GM12878 (cell line): ENCODE data around the gene COL4A2. TPM values are rescaled to one million over a fixed set of nuclear protein-coding genes. Genes with fewer than 3 reads are reported as not detected.

Source experiments
- ATAC-seq: fragments of 200-7000 bp; cut with Tn5 transposase; 3 replicates; pipeline ENCODE4 v1.9.1; 2020; ENCODE audit warnings: mild to moderate bottlenecking, moderate library complexity
- BruUV-seq: library from RNA; stranded (reverse); fragments of 400-500 nt; replicated peaks from 2 replicates; lab custom pipeline; 2021; lab: Mats Ljungman, UMichigan
- CTCF ChIA-PET: fragments of 300-600 bp; sonication (Branson Sonifier 250); formaldehyde crosslinking; extraction: SDS; loops from one replicate; lab custom pipeline; 2021; ENCODE audit warnings: inconsistent platforms; lab: Yijun Ruan, JAX
- POLR2A ChIA-PET: fragments of 350-600 bp; formaldehyde crosslinking; extraction: SDS; loops from one replicate; lab custom pipeline; 2021; ENCODE audit warnings: inconsistent platforms; lab: Charles Lee
- RAD21 ChIA-PET: fragments of 300-600 bp; sonication (Branson Sonifier 250); formaldehyde crosslinking; loops from one replicate; lab custom pipeline; 2023; ENCODE audit warnings: antibody characterized with exemption; ENCODE audit not compliant: unreplicated experiment; lab: Charles Lee
- SMC1A ChIA-PET: fragments of 300-600 bp; sonication (Branson Sonifier 250); formaldehyde crosslinking; loops from one replicate; lab custom pipeline; 2023; ENCODE audit not compliant: unreplicated experiment, uncharacterized antibody; lab: Charles Lee
- DNase-seq: peaks from one replicate; pipeline ENCODE4 v3.0.0-alpha.2; 2011; ENCODE audit warnings: low read depth, low spot score
- FAIRE-seq: peaks from 3 replicates; lab custom pipeline; 2011; peaks lifted over from hg19 to GRCh38; lab: Jason Lieb, UNC
- H2AFZ ChIP-seq: 2 replicates; pipeline ENCODE4 v1.6.0; 2011; ENCODE audit warnings: low read depth, low read length, control low read depth; ENCODE audit not compliant: control insufficient read depth
- H3K27ac ChIP-seq: 2 replicates; pipeline ENCODE4 v1.5.1; 2011; ENCODE audit warnings: control low read depth; ENCODE audit not compliant: control insufficient read depth, insufficient read depth
- H3K27me3 ChIP-seq, 2 experiments: replicated peaks in 1 of 2; 2 replicates each; pipeline versions ENCODE4 v1.6.0 to v1.6.1; 2011; ENCODE audit warnings: low read length in 1 of 2; ENCODE audit not compliant: control insufficient read depth in 2 of 2, insufficient read depth in 2 of 2
- H3K36me3 ChIP-seq, 2 experiments: 2 replicates each; pipeline ENCODE4 v1.5.1; 2011; ENCODE audit warnings: low read length in 1 of 2; ENCODE audit not compliant: control insufficient read depth in 2 of 2, insufficient read depth in 2 of 2
- H3K4me1 ChIP-seq: 2 replicates; pipeline ENCODE4 v1.6.1; 2011; ENCODE audit warnings: mild to moderate bottlenecking, low read length, moderate library complexity, mixed read lengths; ENCODE audit not compliant: control insufficient read depth, insufficient read depth
- H3K4me2 ChIP-seq: 2 replicates; pipeline ENCODE4 v1.6.0; 2011; ENCODE audit warnings: control low read depth; ENCODE audit not compliant: control insufficient read depth, insufficient read depth
- H3K4me3 ChIP-seq: fragments of 200-600 bp; sonication (generic); 2 replicates; pipeline ENCODE4 v1.5.1; 2016
- H3K79me2 ChIP-seq: 2 replicates; pipeline ENCODE4 v1.6.0; 2011; ENCODE audit warnings: low read length; ENCODE audit not compliant: control insufficient read depth, insufficient read depth
- H3K9ac ChIP-seq: 2 replicates; pipeline ENCODE4 v1.8.0; 2011; ENCODE audit warnings: low read length, control low read depth, mixed read lengths; ENCODE audit not compliant: control insufficient read depth, insufficient read depth
- H3K9me3 ChIP-seq: replicated peaks from 3 replicates; pipeline ENCODE4 v1.5.1; 2011; ENCODE audit warnings: mild to moderate bottlenecking, low read length; ENCODE audit not compliant: control insufficient read depth, insufficient read depth
- H4K20me1 ChIP-seq: 2 replicates; pipeline ENCODE4 v1.6.0; 2011; ENCODE audit not compliant: control insufficient read depth, insufficient read depth
- CHD1 ChIP-seq: IDR thresholded peaks from 2 replicates; pipeline ENCODE4 v1.6.1; 2012; ENCODE audit warnings: low read depth, low read length, improper control_type of control experiment
- CREB1 ChIP-seq: IDR thresholded peaks from 2 replicates; pipeline ENCODE4 v1.6.1; 2012; ENCODE audit warnings: low read depth, mild to moderate bottlenecking, inconsistent platforms
- GABPA ChIP-seq: IDR thresholded peaks from 2 replicates; pipeline ENCODE4 v1.6.1; 2014; ENCODE audit warnings: antibody characterized with exemption, low read depth, mild to moderate bottlenecking, inconsistent platforms
- IKZF2 ChIP-seq, 2 experiments: fragments of 450-650 bp; IDR thresholded peaks; 2 replicates each; pipeline ENCODE4 v1.6.1; 2017; ENCODE audit warnings: mild to moderate bottlenecking in 2 of 2, moderate library complexity in 2 of 2
- IRF3 ChIP-seq: fragments of 450-650 bp; IDR thresholded peaks from 2 replicates; pipeline ENCODE4 v1.6.1; 2014; ENCODE audit warnings: mild to moderate bottlenecking
- MEF2A ChIP-seq: IDR thresholded peaks from 2 replicates; pipeline ENCODE4 v1.6.1; 2011; ENCODE audit warnings: low read depth, mild to moderate bottlenecking, low read length, moderate library complexity; ENCODE audit not compliant: insufficient read depth
- MYB ChIP-seq: fragments of 150-350 bp; IDR thresholded peaks from 2 replicates; pipeline ENCODE4 v1.6.1; 2014; ENCODE audit warnings: mild to moderate bottlenecking, low read depth, low read length, borderline replicate concordance
- NFYB ChIP-seq: IDR thresholded peaks from 2 replicates; pipeline ENCODE4 v1.6.1; 2011; ENCODE audit warnings: low read depth, mild to moderate bottlenecking, low read length, improper control_type of control experiment, moderate library complexity; ENCODE audit not compliant: insufficient read depth
- PAX8 ChIP-seq: fragments of 450-650 bp; IDR thresholded peaks from 2 replicates; pipeline ENCODE4 v1.6.1; 2017; ENCODE audit warnings: mild to moderate bottlenecking, moderate library complexity
- RBBP5 ChIP-seq: fragments of 200-600 bp; sonication (generic); conservative IDR thresholded peaks from 2 replicates; pipeline ENCODE4 v1.6.1; 2016
- RELA ChIP-seq: fragments of 450-650 bp; IDR thresholded peaks from 2 replicates; pipeline ENCODE4 v1.8.0; 2014; ENCODE audit warnings: borderline replicate concordance; ENCODE audit not compliant: partially characterized antibody
- RUNX3 ChIP-seq: IDR thresholded peaks from 2 replicates; pipeline ENCODE4 v1.6.1; 2012; ENCODE audit warnings: low read length, inconsistent platforms
- SMAD1 ChIP-seq: fragments of 450-650 bp; IDR thresholded peaks from 2 replicates; pipeline ENCODE4 v1.6.1; 2018; ENCODE audit warnings: mild to moderate bottlenecking, low read depth; ENCODE audit not compliant: partially characterized antibody
- SMC3 ChIP-seq: IDR thresholded peaks from 2 replicates; pipeline ENCODE4 v1.6.1; 2011; ENCODE audit warnings: low read length, improper control_type of control experiment, borderline replicate concordance
- STAT3 ChIP-seq: IDR thresholded peaks from 2 replicates; pipeline ENCODE4 v1.6.1; 2011; ENCODE audit warnings: low read depth, low read length, improper control_type of control experiment
- SUZ12 ChIP-seq: fragments of 200-600 bp; sonication (generic); IDR thresholded peaks from one replicate; pipeline ENCODE4 v1.6.1; 2018; ENCODE audit warnings: antibody characterized with exemption, mild to moderate bottlenecking; ENCODE audit not compliant: unreplicated experiment
- TAF1 ChIP-seq: IDR thresholded peaks from 2 replicates; pipeline ENCODE4 v1.6.1; 2011; ENCODE audit warnings: mild to moderate bottlenecking, low read depth, low read length, borderline replicate concordance
- TCF3 ChIP-seq: IDR thresholded peaks from 2 replicates; pipeline ENCODE4 v1.6.1; 2012; ENCODE audit warnings: low read depth, mild to moderate bottlenecking, low read length, borderline replicate concordance; ENCODE audit not compliant: insufficient read depth
- TCF7 ChIP-seq: IDR thresholded peaks from 2 replicates; pipeline ENCODE4 v1.6.1; 2014; ENCODE audit warnings: antibody characterized with exemption, borderline replicate concordance
- ZNF274 ChIP-seq: IDR thresholded peaks from one replicate; pipeline ENCODE4 v1.8.0; 2011; ENCODE audit not compliant: insufficient read length, insufficient read depth
- WGBS: methylation state at CpG from one replicate; pipeline ENCODE4 v1.1.6; 2016; ENCODE audit warnings: low lambda C conversion rate; ENCODE audit not compliant: insufficient replicate concordance, insufficient coverage; ENCODE audit errors: missing lambda C conversion rate; 5-methylcytosine and 5-hydroxymethylcytosine counted together
- in situ Hi-C: fragments of 300-500 bp; cut with MboI; formaldehyde crosslinking; loops from 9 replicates; pipeline ENCODE4 v1.14.3; 2018; ENCODE audit warnings: mixed read lengths
- intact Hi-C: fragments of 100-400 bp; cut with micrococcal nuclease; formaldehyde crosslinking; loops from one replicate; pipeline ENCODE4 v1.14.2; 2022; ENCODE audit not compliant: unreplicated experiment
- polyA plus RNA-seq, 11 experiments: library from polyadenylated mRNA; depleted of rRNA in 4 of 11; unstranded in 6 of 11; stranded (reverse) in 5 of 11; fragments of >200 nt; fragmentation: Nextera tagmentation in 4 of 11; fragmentation: Illumina TruSeq in 1 of 11; extraction: Ambion mirVana in 4 of 11; extraction: Trizol in 1 of 11; gene quantifications; 1 replicate in 1 of 11; 2 replicates in 10 of 11; pipeline versions ENCODE4 v1.2.1 to v1.2.3, GENCODE V29; 2011 to 2016; ENCODE audit warnings: inconsistent platforms in 2 of 11, missing spikeins in 2 of 11, low read depth in 1 of 11
- total RNA-seq, 4 experiments: library from RNA; depleted of rRNA in 3 of 4; stranded (reverse); fragments of >200 nt in 3 of 4; fragmentation: Illumina TruSeq in 1 of 4; extraction: Trizol in 1 of 4; gene quantifications; 2 replicates each; pipeline versions ENCODE4 v1.2.1 to v1.2.3, GENCODE V29; 2013 to 2021

The COL4A2 gene
- total and polyA plus RNA-seq, 10 of the 15 experiments (the other 5 are each of a cell fraction or from before 2014, with no cell fraction given): 0.16 to 1.6 (median 0.62) TPM; not detected in 3

DNA sequence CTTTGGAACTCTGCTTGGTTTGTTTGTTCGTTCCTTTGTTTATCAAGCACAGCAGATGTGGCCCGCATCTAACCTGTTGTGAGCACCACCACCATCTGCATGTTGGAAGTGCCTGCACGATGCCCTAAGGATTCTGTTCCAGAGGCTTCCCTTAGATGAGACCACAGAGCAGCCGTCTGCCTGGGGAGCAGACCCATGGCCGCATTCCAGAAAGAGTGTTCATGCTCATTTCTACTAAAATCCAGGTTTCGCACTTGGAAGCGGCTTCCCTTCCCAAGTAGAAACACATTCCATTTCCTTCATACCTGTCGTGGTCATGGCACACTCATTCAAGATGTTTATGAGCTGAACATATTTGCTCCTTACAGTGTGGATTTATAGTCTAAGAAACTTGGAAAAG is 27.2 kb downstream of the COL4A2 start:
- Histone ChIP-seq H3K4me3 (no peak overlapping the region), H3K4me2 (no peak overlapping the region), H3K79me2 (no peaks in the 10 kb centered on the region), H4K20me1 (no peaks in the 10 kb centered on the region), H3K36me3 (no peaks in the 10 kb centered on the region), H3K27me3 (no peaks in the 10 kb centered on the region; a peak in 1 of 4 replicates), H3K9ac (no peak overlapping the region), H3K27ac (no peak overlapping the region), H2AFZ (no peak overlapping the region)
- ChIA-PET SMC1A (no interaction called here), RAD21 (no interaction called here), CTCF (no interaction called here), POLR2A (no interaction called here)
- no peak for DNase-seq
- intact Hi-C loops: no loop called here
- FAIRE-seq: no peak
- 45% methylated on average over 8 of the region's 8 CpGs for WGBS
- no TSS peak for BruUV-seq
- TF ChIP-seq SMAD1: no peak
- TF ChIP-seq TAF1: no peak
- no peak for TF ChIP-seq TCF3
- TF ChIP-seq MYB: no peak
- no peak for TF ChIP-seq SMC3
- TF ChIP-seq, all 136 proteins: peak for 0
- ATAC-seq: no peak
- H3K9me3 ChIP-seq: peaks cover 5% of the 10 kb centered on the region; the same call in 2 of the 3 replicates
- in situ Hi-C loops: no loop called here
- H3K4me1 ChIP-seq: no peaks in the 10 kb centered on the region

- Histone ChIP-seq H3K4me1 (no peaks in the 10 kb centered on the region), H3K4me2 (no peak overlapping the region), H4K20me1 (no peaks in the 10 kb centered on the region), H3K36me3 (no peaks in the 10 kb centered on the region), H3K4me3 (no peak overlapping the region), H3K9ac (no peak overlapping the region), H2AFZ (no peak overlapping the region), H3K79me2 (no peaks in the 10 kb centered on the region), H3K27me3 (no peaks in the 10 kb centered on the region; a peak in 1 of 4 replicates), H3K27ac (no peak overlapping the region), H3K9me3 (peaks cover 5% of the 10 kb centered on the region; the same call in 2 of the 3 replicates)
- ATAC-seq (no peak), DNase-seq (no peak), FAIRE-seq (no peak)
- ChIA-PET RAD21 (no interaction called here), POLR2A (no interaction called here), SMC1A (no interaction called here), CTCF (no interaction called here)
- WGBS: 31% methylated on average over 11 of the region's 11 CpGs
- no TSS peak for BruUV-seq
- in situ Hi-C loops: no loop called here
- intact Hi-C loops: no loop called here
- TF ChIP-seq NFYB (no peak), GABPA (no peak), ZNF274 (no peak), MEF2A (no peak), SUZ12 (no peak), TCF7 (no peak), RUNX3 (no peak), IRF3 (no peak), PAX8 (no peak), IKZF2 (IDR thresholded peaks at IDR 0.05) (no peak), CREB1 (no peak), STAT3 (no peak), TCF3 (no peak), CHD1 (no peak), RELA (no peak), RBBP5 (no peak)
Measured at GRCh38 chr13:110334841-110335490, 27.9 kb downstream of the COL4A2 start.
